Activated naive CD8-positive, alpha-beta T cell (primary cell): ENCODE results near the gene WDR33.

Experiments
- H3K27ac Mint-ChIP-seq: one replicate; pipeline ENCODE4 v1.8.0; 2021; ENCODE audit warnings: mixed read lengths
- H3K27me3 Mint-ChIP-seq: one replicate; pipeline ENCODE4 v1.8.0; 2021; ENCODE audit warnings: mixed read lengths
- H3K36me3 Mint-ChIP-seq: one replicate; pipeline ENCODE4 v1.8.0; 2021; ENCODE audit warnings: mixed read lengths
- H3K4me1 Mint-ChIP-seq: one replicate; pipeline ENCODE4 v1.8.0; 2021; ENCODE audit warnings: low read depth, mixed read lengths
- H3K4me3 Mint-ChIP-seq: one replicate; pipeline ENCODE4 v1.8.0; 2021; ENCODE audit warnings: mild to moderate bottlenecking, mixed read lengths
- H3K9me3 Mint-ChIP-seq: one replicate; pipeline ENCODE4 v1.8.0; 2021; ENCODE audit warnings: low read depth, mixed read lengths

WDR33 gene

DNA sequence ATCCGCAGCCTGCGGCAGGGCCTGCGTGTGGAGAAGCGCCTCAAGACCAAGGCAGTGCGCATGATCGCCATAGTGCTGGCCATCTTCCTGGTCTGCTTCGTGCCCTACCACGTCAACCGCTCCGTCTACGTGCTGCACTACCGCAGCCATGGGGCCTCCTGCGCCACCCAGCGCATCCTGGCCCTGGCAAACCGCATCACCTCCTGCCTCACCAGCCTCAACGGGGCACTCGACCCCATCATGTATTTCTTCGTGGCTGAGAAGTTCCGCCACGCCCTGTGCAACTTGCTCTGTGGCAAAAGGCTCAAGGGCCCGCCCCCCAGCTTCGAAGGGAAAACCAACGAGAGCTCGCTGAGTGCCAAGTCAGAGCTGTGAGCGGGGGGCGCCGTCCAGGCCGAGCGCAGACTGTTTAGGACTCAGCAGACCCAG lies 159.6 kb downstream of the WDR33 start:
- H3K4me3 Mint-ChIP-seq, result no peak overlapping the region
- no peak overlapping the region for H3K27ac Mint-ChIP-seq
- H3K36me3 Mint-ChIP-seq, result no peaks in the 10 kb centered on the region
- H3K9me3 Mint-ChIP-seq, result no peaks in the 10 kb centered on the region
- H3K4me1 Mint-ChIP-seq, result peaks cover 20% of the 10 kb centered on the region
- no peaks in the 10 kb centered on the region for H3K27me3 Mint-ChIP-seq
